ENCODE data around the gene ANKS1B. TPM values are rescaled to one million over a fixed set of nuclear protein-coding genes. Genes with fewer than 3 reads are reported as not detected.

Gene ANKS1B
- total RNA-seq, 5 donors from 2014 or later (not counting 1 experiment from before 2014, with no cell fraction given) = 0.18 to 0.47 (median 0.19) TPM; not detected in 2

DNA sequence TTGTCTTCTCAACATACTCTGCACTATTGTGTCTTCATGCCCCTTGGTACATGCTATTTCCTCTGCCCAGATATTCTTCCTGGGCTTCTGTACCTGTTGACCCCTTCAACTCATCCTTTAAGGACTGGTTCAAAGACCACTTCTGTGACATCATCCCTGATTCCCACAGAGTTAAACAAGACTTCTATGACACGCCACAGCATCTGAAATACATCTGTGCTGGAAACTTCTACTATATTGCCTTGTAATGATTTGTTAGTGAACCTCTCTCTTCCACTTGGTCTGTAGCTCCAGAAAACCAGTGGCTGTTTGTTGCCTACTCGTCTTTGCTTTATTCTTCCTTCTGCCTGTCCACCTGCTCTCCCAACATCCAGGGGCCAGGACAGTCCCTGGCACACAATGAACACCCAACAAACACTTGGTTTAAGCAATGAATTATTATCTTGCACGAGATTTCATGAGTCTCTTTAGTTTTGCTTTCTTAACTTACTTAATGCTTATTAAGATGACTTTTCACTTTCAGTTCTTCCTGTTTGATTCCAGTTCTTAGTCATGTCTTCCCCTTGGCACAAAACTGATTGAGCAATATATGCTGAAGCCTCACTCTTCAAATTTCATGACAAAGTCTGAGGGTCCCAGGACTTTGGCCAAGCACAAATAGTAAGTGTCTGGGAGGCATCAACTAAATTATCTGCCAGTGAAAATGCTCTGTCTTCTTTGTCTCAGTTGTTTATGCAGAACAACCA, 853.8 kb downstream of the ANKS1B start:
- Mint-ChIP-seq H3K27me3 (no peaks in the 10 kb centered on the region), H3K27ac (no peak overlapping the region), H3K9me3 (no peaks in the 10 kb centered on the region), H3K4me1 (no peaks in the 10 kb centered on the region), H3K36me3 (no peaks in the 10 kb centered on the region), H3K4me3 (no peak overlapping the region)
- DNase-seq = no peak
- no peaks in the 10 kb centered on the region for H3K9me3 ChIP-seq
- H3K4me3 ChIP-seq (ENCODE audit: control insufficient read depth in 1 of 2, extremely low read depth in 1 of 2, low read length in 1 of 2) = no peak overlapping the region
- H3K27me3 ChIP-seq (replicated peaks in 1 of 2; ENCODE audit: control insufficient read depth in 2 of 2, extremely low read depth in 1 of 2, insufficient read depth in 2 of 2, low read length in 1 of 2) = no peaks in the 10 kb centered on the region
- no CpG with 5 or more reads among the region's 3 CpGs for WGBS (ENCODE audit: insufficient coverage)
- H3K27ac ChIP-seq (ENCODE audit: low read length) = no peak overlapping the region
- ChIA-PET CTCF (no interaction called here), POLR2A (no interaction called here)
- H3K36me3 ChIP-seq (ENCODE audit: control insufficient read depth in 2 of 2, extremely low read depth in 1 of 2, insufficient read depth in 1 of 2, low read length in 1 of 2) = no peaks in the 10 kb centered on the region
- ATAC-seq (replicated peaks in 1 of 4) = no peak
- no peaks in the 10 kb centered on the region for H3K4me1 ChIP-seq (ENCODE audit: control insufficient read depth in 1 of 2, extremely low read depth in 1 of 2, insufficient read depth in 2 of 2, low read length in 2 of 2)

DNA sequence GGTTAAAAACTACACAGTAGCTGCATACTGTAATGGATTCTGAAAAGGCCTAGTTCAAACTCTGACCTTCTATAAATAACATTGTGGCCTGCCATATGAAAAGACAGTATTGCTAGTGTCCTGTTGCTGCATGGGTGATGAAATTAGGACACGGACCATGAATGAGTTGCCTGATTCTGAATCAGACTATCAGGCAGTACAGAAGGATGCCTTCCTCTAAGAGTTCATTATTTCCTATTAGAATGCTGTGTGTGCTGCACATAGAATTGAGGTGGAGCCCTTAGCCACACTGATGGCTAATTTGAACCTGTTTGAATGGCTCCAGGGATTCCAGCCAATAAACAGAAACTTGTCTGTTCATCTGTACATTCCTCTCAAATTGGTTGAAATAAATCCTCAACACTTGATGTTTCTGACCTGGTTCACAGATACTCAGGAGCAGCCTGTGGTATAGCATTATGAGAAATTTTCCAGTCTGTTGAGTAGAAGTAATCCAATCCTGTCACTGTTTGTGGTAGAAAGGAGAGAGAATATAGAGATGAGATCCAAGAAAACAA, 856.4 kb downstream of the ANKS1B start:
- Histone ChIP-seq H3K36me3 (ENCODE audit: control insufficient read depth in 2 of 2, extremely low read depth in 1 of 2, insufficient read depth in 1 of 2, low read length in 1 of 2) (no peaks in the 10 kb centered on the region), H3K4me3 (ENCODE audit: control insufficient read depth in 1 of 2, extremely low read depth in 1 of 2, low read length in 1 of 2) (no peak overlapping the region), H3K27me3 (replicated peaks in 1 of 2; ENCODE audit: control insufficient read depth in 2 of 2, extremely low read depth in 1 of 2, insufficient read depth in 2 of 2, low read length in 1 of 2) (no peaks in the 10 kb centered on the region), H3K9me3 (no peaks in the 10 kb centered on the region), H3K27ac (ENCODE audit: low read length) (no peak overlapping the region), H3K4me1 (ENCODE audit: control insufficient read depth in 1 of 2, extremely low read depth in 1 of 2, insufficient read depth in 2 of 2, low read length in 2 of 2) (no peaks in the 10 kb centered on the region)
- 0% methylated on average over 1 of the region's 1 CpG for WGBS (ENCODE audit: insufficient coverage)
- H3K4me3 Mint-ChIP-seq = no peak overlapping the region
- H3K9me3 Mint-ChIP-seq = no peaks in the 10 kb centered on the region
- no peak overlapping the region for H3K27ac Mint-ChIP-seq
- DNase-seq = no peak
- H3K36me3 Mint-ChIP-seq = no peaks in the 10 kb centered on the region
- no peaks in the 10 kb centered on the region for H3K4me1 Mint-ChIP-seq
- ChIA-PET CTCF (no interaction called here), POLR2A (no interaction called here)
- no peaks in the 10 kb centered on the region for H3K27me3 Mint-ChIP-seq
- ATAC-seq (replicated peaks in 1 of 4) = no peak

DNA sequence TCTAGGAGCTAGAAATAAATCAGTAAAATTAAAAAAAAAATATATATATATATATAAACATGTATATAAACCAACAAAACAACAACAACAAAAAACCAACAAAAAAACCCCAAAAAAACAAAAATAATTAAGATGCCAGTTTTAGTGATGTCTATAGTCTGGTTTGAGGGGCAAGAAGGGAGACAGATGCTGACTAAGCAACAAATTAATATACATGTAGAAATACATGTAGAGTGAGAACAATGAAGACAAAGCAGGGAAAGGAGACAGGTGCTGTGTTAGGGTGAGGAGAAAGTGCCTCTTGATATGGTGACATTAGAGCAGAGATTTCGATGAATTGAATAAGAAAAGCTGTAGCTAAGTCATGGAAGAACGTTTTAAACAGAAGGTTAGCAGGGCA, 861.8 kb downstream of the ANKS1B start:
- CTCF ChIA-PET = no interaction called here
- Histone ChIP-seq H3K27me3 (replicated peaks in 1 of 2; ENCODE audit: control insufficient read depth in 2 of 2, extremely low read depth in 1 of 2, insufficient read depth in 2 of 2, low read length in 1 of 2) (no peaks in the 10 kb centered on the region), H3K4me3 (ENCODE audit: control insufficient read depth in 1 of 2, extremely low read depth in 1 of 2, low read length in 1 of 2) (no peak overlapping the region), H3K36me3 (ENCODE audit: control insufficient read depth in 2 of 2, extremely low read depth in 1 of 2, insufficient read depth in 1 of 2, low read length in 1 of 2) (no peaks in the 10 kb centered on the region), H3K27ac (ENCODE audit: low read length) (no peak overlapping the region), H3K9me3 (no peaks in the 10 kb centered on the region), H3K4me1 (ENCODE audit: control insufficient read depth in 1 of 2, extremely low read depth in 1 of 2, insufficient read depth in 2 of 2, low read length in 2 of 2) (no peaks in the 10 kb centered on the region)
- Mint-ChIP-seq H3K9me3 (peaks cover 0 to 9% (median 0%) of the 10 kb centered on the region in 3 donors), H3K4me1 (no peaks in the 10 kb centered on the region), H3K4me3 (no peak overlapping the region), H3K36me3 (no peaks in the 10 kb centered on the region), H3K27me3 (peaks cover 0 to 4% of the 10 kb centered on the region in 2 donors), H3K27ac (no peak overlapping the region)
- WGBS (ENCODE audit: insufficient coverage) = 27% methylated on average over 2 of the region's 2 CpGs
- ATAC-seq (replicated peaks in 1 of 4) (no peak), DNase-seq (no peak)
- POLR2A ChIA-PET = no interaction called here

DNA sequence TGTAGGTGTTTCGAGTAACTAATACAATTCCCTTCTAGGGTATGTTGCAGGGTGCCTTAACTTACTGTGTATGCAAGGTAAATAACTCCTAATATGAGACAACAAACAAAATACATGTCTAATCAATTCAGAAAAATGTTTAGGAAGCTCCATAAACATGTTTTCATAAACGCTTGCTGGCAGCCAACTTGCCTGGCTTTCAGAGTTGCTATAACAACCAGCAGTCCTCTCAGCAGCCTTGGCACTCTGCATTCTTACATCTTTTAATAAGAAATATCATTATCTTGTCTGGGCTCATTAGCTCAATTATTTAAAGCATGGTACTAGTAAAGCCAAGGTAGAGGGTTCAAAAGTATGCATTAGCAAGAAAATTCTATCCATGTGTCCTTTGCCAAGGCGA, 862.2 kb downstream of the ANKS1B start:
- Mint-ChIP-seq H3K27me3 (peaks cover 0 to 4% of the 10 kb centered on the region in 2 donors), H3K4me3 (no peak overlapping the region), H3K27ac (no peak overlapping the region), H3K9me3 (peaks cover 0 to 9% (median 0%) of the 10 kb centered on the region in 3 donors), H3K36me3 (no peaks in the 10 kb centered on the region), H3K4me1 (no peaks in the 10 kb centered on the region)
- POLR2A ChIA-PET = no interaction called here
- H3K4me1 ChIP-seq (ENCODE audit: control insufficient read depth in 1 of 2, extremely low read depth in 1 of 2, insufficient read depth in 2 of 2, low read length in 2 of 2) = no peaks in the 10 kb centered on the region
- no peaks in the 10 kb centered on the region for H3K9me3 ChIP-seq
- no peak overlapping the region for H3K4me3 ChIP-seq (ENCODE audit: control insufficient read depth in 1 of 2, extremely low read depth in 1 of 2, low read length in 1 of 2)
- CTCF ChIA-PET = interaction anchor here in 1 of 2 donors (0.5 kb wide), 1 partner anchor 12 kb away, joined by 3 read pairs; no protein-coding TSS in a partner anchor
- no peak overlapping the region for H3K27ac ChIP-seq (ENCODE audit: low read length)
- no peaks in the 10 kb centered on the region for H3K36me3 ChIP-seq (ENCODE audit: control insufficient read depth in 2 of 2, extremely low read depth in 1 of 2, insufficient read depth in 1 of 2, low read length in 1 of 2)
- H3K27me3 ChIP-seq (replicated peaks in 1 of 2; ENCODE audit: control insufficient read depth in 2 of 2, extremely low read depth in 1 of 2, insufficient read depth in 2 of 2, low read length in 1 of 2) = no peaks in the 10 kb centered on the region
- ATAC-seq (replicated peaks in 1 of 4) = no peak
- no peak for DNase-seq
- WGBS (ENCODE audit: insufficient coverage) = no CpG with 5 or more reads among the region's 3 CpGs

DNA sequence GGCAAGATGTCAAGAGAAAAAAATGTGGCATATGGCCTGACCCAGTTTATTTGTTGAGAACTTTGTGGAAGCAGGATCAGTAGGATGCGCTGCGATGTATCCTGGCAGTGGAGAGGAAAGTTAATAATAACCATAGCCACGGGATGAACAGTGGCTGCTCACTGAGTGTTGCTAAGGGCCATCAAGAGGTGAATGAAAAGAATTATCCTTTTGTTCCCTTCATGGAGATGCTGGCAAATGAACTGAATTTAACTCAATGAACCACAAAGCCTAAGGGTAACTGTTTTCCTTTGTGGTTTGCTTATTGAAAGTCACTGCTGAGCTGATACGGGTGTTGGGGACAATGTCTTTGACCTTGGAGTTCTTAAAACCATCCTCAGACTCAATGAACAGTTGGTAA, 863.2 kb downstream of the ANKS1B start:
- DNase-seq (no peak), ATAC-seq (replicated peaks in 1 of 4) (no peak)
- H3K4me3 ChIP-seq (ENCODE audit: control insufficient read depth in 1 of 2, extremely low read depth in 1 of 2, low read length in 1 of 2) = no peak overlapping the region
- POLR2A ChIA-PET = no interaction called here
- H3K36me3 Mint-ChIP-seq = no peaks in the 10 kb centered on the region
- no peak overlapping the region for H3K4me3 Mint-ChIP-seq
- H3K4me1 ChIP-seq (ENCODE audit: control insufficient read depth in 1 of 2, extremely low read depth in 1 of 2, insufficient read depth in 2 of 2, low read length in 2 of 2) = no peaks in the 10 kb centered on the region
- peaks cover 0 to 9% (median 0%) of the 10 kb centered on the region in 3 donors for H3K9me3 Mint-ChIP-seq
- H3K27me3 Mint-ChIP-seq = peaks cover 0 to 4% of the 10 kb centered on the region in 2 donors
- H3K27ac Mint-ChIP-seq = no peak overlapping the region
- CTCF ChIA-PET = no interaction called here
- no peaks in the 10 kb centered on the region for H3K27me3 ChIP-seq (replicated peaks in 1 of 2; ENCODE audit: control insufficient read depth in 2 of 2, extremely low read depth in 1 of 2, insufficient read depth in 2 of 2, low read length in 1 of 2)
- no peaks in the 10 kb centered on the region for H3K4me1 Mint-ChIP-seq
- no peaks in the 10 kb centered on the region for H3K9me3 ChIP-seq
- no peak overlapping the region for H3K27ac ChIP-seq (ENCODE audit: low read length)
- WGBS (ENCODE audit: insufficient coverage) = 81% methylated on average over 3 of the region's 4 CpGs
- no peaks in the 10 kb centered on the region for H3K36me3 ChIP-seq (ENCODE audit: control insufficient read depth in 2 of 2, extremely low read depth in 1 of 2, insufficient read depth in 1 of 2, low read length in 1 of 2)

DNA sequence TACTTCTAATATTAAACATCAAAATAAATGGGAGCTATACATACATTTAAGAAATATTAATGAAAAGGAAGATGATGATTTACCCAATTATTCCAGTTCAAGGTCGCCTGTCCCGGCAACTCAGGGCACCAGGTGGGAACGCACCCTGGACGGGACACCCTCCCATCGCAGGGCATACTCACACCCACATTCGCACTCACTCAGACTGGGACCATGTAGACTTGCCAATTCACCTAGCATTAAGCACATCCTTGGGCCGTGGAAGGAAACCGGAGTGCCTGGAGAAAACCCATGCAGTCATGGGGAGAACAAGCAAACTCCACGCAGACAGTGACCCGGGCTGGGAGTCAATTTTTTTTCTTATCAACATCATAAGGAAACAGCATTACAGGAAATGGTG, 864.8 kb downstream of the ANKS1B start:
- no peaks in the 10 kb centered on the region for H3K36me3 ChIP-seq (ENCODE audit: control insufficient read depth in 2 of 2, extremely low read depth in 1 of 2, insufficient read depth in 1 of 2, low read length in 1 of 2)
- Mint-ChIP-seq H3K4me1 (no peaks in the 10 kb centered on the region), H3K4me3 (no peak overlapping the region), H3K27me3 (peaks cover 0 to 4% of the 10 kb centered on the region in 2 donors), H3K27ac (no peak overlapping the region), H3K36me3 (no peaks in the 10 kb centered on the region), H3K9me3 (peaks cover 0 to 9% (median 0%) of the 10 kb centered on the region in 3 donors)
- no peak overlapping the region for H3K27ac ChIP-seq (ENCODE audit: low read length)
- H3K4me3 ChIP-seq (ENCODE audit: control insufficient read depth in 1 of 2, extremely low read depth in 1 of 2, low read length in 1 of 2) = no peak overlapping the region
- no peak for DNase-seq
- ChIA-PET POLR2A (no interaction called here), CTCF (no interaction called here)
- H3K9me3 ChIP-seq = no peaks in the 10 kb centered on the region
- no peak for ATAC-seq (replicated peaks in 1 of 4)
- no peaks in the 10 kb centered on the region for H3K27me3 ChIP-seq (replicated peaks in 1 of 2; ENCODE audit: control insufficient read depth in 2 of 2, extremely low read depth in 1 of 2, insufficient read depth in 2 of 2, low read length in 1 of 2)
- WGBS (ENCODE audit: insufficient coverage) = 96% methylated on average over 6 of the region's 10 CpGs
- no peaks in the 10 kb centered on the region for H3K4me1 ChIP-seq (ENCODE audit: control insufficient read depth in 1 of 2, extremely low read depth in 1 of 2, insufficient read depth in 2 of 2, low read length in 2 of 2)
